ENCODE data around the gene NTSR1. TPM values are rescaled to one million over a fixed set of nuclear protein-coding genes. Genes with fewer than 3 reads are reported as not detected.

NTSR1 gene
- polyA plus RNA-seq, 1 donor from 2014 or later = 0.05 TPM

DNA sequence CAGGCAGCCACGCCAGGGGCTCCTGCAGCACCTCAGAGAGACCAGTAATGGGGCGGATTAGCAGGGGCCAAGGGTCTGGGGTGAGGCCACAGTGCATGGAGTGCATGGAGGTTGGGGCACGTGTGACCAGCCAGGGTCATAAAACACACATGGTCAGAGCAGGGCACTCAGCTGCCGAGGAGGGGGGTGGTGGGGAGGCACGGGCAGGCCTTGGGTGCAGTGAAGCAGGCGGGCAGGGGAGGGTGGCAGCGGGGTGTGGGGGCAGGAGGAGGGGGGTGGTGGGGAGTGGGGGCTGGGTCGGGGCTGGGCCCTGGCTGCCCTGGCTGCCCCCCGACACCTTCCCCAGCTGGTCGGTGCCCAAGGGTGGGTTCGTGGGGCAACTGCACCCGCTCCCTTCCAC is 23.7 kb upstream of the NTSR1 start:
- H3K4me3 ChIP-seq (ENCODE audit: low read length) = no peak overlapping the region
- TF ChIP-seq MXI1 (conservative IDR thresholded peaks at IDR 0.05; ENCODE audit: poor library complexity, severe bottlenecking) = no peak
- no peak for TF ChIP-seq RAD21 (conservative IDR thresholded peaks at IDR 0.05)
- TF ChIP-seq, protein P1, sequence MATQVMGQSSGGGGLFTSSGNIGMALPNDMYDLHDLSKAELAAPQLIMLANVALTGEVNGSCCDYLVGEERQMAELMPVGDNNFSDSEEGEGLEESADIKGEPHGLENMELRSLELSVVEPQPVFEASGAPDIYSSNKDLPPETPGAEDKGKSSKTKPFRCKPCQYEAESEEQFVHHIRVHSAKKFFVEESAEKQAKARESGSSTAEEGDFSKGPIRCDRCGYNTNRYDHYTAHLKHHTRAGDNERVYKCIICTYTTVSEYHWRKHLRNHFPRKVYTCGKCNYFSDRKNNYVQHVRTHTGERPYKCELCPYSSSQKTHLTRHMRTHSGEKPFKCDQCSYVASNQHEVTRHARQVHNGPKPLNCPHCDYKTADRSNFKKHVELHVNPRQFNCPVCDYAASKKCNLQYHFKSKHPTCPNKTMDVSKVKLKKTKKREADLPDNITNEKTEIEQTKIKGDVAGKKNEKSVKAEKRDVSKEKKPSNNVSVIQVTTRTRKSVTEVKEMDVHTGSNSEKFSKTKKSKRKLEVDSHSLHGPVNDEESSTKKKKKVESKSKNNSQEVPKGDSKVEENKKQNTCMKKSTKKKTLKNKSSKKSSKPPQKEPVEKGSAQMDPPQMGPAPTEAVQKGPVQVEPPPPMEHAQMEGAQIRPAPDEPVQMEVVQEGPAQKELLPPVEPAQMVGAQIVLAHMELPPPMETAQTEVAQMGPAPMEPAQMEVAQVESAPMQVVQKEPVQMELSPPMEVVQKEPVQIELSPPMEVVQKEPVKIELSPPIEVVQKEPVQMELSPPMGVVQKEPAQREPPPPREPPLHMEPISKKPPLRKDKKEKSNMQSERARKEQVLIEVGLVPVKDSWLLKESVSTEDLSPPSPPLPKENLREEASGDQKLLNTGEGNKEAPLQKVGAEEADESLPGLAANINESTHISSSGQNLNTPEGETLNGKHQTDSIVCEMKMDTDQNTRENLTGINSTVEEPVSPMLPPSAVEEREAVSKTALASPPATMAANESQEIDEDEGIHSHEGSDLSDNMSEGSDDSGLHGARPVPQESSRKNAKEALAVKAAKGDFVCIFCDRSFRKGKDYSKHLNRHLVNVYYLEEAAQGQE (IDR thresholded peaks at IDR 0.05; ENCODE audit: borderline replicate concordance) = no peak

DNA sequence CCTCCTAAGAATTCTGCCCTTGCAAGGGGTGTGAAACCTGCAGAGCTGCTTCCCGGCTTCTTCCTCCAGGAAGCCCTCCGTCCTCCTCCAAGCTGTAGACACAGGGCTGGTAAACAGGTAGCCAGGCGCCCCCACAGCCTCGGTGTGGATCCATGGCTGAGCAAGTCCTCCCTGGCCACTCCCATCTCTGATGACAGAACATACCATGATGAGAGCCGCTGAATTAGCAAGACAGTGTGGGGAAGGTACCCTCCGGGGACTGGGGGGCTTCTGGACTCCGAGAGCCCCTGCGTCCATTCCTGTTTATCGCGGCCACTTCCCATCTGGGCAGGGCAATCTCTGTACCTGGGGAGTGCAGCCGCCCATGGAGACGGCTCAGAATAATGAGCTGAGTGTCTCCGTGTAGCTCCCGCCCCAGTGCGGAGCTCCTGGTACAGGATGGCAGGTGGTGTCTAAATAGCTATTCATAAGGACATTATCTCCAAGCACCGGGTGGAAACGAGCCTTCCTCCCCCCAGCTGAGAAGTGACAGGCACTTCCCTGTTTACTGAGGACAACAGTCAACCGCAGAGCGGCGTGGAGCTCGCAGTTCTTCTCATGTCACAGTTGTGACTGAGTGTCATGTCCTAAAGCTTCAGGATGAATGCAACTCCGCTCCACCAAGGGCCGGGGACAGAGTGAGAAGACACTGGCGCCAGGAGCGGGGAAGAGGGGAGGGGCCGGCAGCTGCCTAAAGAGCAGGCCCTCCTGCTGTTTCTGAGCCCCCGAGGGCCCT is 22.7 kb upstream of the NTSR1 start:
- H3K27ac ChIP-seq (ENCODE audit: low read length) = peak overlapping the region; percentile 46
- no peak overlapping the region for H2AFZ ChIP-seq (ENCODE audit: low read depth, low read length)

More for the DNA sequence above, 23.7 kb upstream of the NTSR1 start:
- Histone ChIP-seq H4K20me1 (ENCODE audit: insufficient read depth) (no peaks in the 10 kb centered on the region), H2AFZ (ENCODE audit: low read depth, low read length) (no peak overlapping the region), H3K36me3 (ENCODE audit: insufficient read depth, low read length) (no peaks in the 10 kb centered on the region), H3K9me3 (ENCODE audit: low read length) (no peaks in the 10 kb centered on the region), H3K9ac (ENCODE audit: low read length) (no peak overlapping the region), H3K9me2 (ENCODE audit: insufficient read depth, low read length) (no peaks in the 10 kb centered on the region), H3K79me2 (replicated peaks; ENCODE audit: insufficient read depth, low read length) (no peaks in the 10 kb centered on the region), H3K4me2 (ENCODE audit: low read length) (no peak overlapping the region), H3K27ac (ENCODE audit: low read length) (no peak overlapping the region), H3K27me3 (ENCODE audit: insufficient read depth, low read depth, low read length) (no peaks in the 10 kb centered on the region), H3F3A (ENCODE audit: insufficient read depth, low read length, poor library complexity, severe bottlenecking) (peaks cover 7% of the 10 kb centered on the region)

More for the DNA sequence above, 22.7 kb upstream of the NTSR1 start:
- peak overlapping the region; percentile 1 for H3K9ac ChIP-seq (ENCODE audit: low read length)
- H3K36me3 ChIP-seq (ENCODE audit: insufficient read depth, low read length) = no peaks in the 10 kb centered on the region
- H3K4me2 ChIP-seq (ENCODE audit: low read length) = peak overlapping the region; percentile 39
- no peaks in the 10 kb centered on the region for H3K9me2 ChIP-seq (ENCODE audit: insufficient read depth, low read length)
- peaks cover 7% of the 10 kb centered on the region for H3F3A ChIP-seq (ENCODE audit: insufficient read depth, low read length, poor library complexity, severe bottlenecking)
- peak; percentile 97 for TF ChIP-seq EP300 (conservative IDR thresholded peaks at IDR 0.05; ENCODE audit: poor library complexity, severe bottlenecking)
- TF ChIP-seq, protein P1 (IDR thresholded peaks at IDR 0.05; ENCODE audit: borderline replicate concordance) = peak; percentile 61
- TF ChIP-seq, protein P2, sequence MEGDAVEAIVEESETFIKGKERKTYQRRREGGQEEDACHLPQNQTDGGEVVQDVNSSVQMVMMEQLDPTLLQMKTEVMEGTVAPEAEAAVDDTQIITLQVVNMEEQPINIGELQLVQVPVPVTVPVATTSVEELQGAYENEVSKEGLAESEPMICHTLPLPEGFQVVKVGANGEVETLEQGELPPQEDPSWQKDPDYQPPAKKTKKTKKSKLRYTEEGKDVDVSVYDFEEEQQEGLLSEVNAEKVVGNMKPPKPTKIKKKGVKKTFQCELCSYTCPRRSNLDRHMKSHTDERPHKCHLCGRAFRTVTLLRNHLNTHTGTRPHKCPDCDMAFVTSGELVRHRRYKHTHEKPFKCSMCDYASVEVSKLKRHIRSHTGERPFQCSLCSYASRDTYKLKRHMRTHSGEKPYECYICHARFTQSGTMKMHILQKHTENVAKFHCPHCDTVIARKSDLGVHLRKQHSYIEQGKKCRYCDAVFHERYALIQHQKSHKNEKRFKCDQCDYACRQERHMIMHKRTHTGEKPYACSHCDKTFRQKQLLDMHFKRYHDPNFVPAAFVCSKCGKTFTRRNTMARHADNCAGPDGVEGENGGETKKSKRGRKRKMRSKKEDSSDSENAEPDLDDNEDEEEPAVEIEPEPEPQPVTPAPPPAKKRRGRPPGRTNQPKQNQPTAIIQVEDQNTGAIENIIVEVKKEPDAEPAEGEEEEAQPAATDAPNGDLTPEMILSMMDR (IDR thresholded peaks at IDR 0.05; ENCODE audit: poor library complexity, severe bottlenecking) = peak; percentile 35
- TF ChIP-seq EZH2 (IDR thresholded peaks at IDR 0.05; ENCODE audit: borderline replicate concordance, insufficient read depth, low read length, poor library complexity, severe bottlenecking) = no peak
- TF ChIP-seq RAD21 (conservative IDR thresholded peaks at IDR 0.05) = peak; percentile 45
- peak; percentile 48 for TF ChIP-seq SMC3 (conservative IDR thresholded peaks at IDR 0.05; ENCODE audit: poor library complexity)
- TF ChIP-seq MXI1 (conservative IDR thresholded peaks at IDR 0.05; ENCODE audit: poor library complexity, severe bottlenecking) = no peak
- TF ChIP-seq TAF1 (IDR thresholded peaks at IDR 0.05; ENCODE audit: low read depth) = no peak
- TF ChIP-seq POLR2AphosphoS5 (IDR thresholded peaks at IDR 0.05) = peak; percentile 99
- no peaks in the 10 kb centered on the region for H3K79me2 ChIP-seq (replicated peaks; ENCODE audit: insufficient read depth, low read length)
- H3K9me3 ChIP-seq (ENCODE audit: low read length) = no peaks in the 10 kb centered on the region
- no peaks in the 10 kb centered on the region for H3K27me3 ChIP-seq (ENCODE audit: insufficient read depth, low read depth, low read length)
- no peaks in the 10 kb centered on the region for H4K20me1 ChIP-seq (ENCODE audit: insufficient read depth)
- peak overlapping the region; percentile 48 for H3K4me3 ChIP-seq (ENCODE audit: low read length)

Measured in neural cell (in vitro differentiated cells).